HG02970 (cell line): ENCODE data around the gene PPHLN1.
"Not testable (repeated sequence)": the region's sequence is repeated elsewhere in the genome, so short reads cannot be mapped to it uniquely, and the experiment has no call there.

Experiments used
- ATAC-seq: cut with Tn5 transposase; IDR thresholded peaks from one replicate; pipeline ENCODE4 v1.9.1; 2021; ENCODE audit warnings: mild to moderate bottlenecking, moderate library complexity, moderate number of reproducible peaks; ENCODE audit not compliant: unreplicated experiment, low FRiP score

Gene PPHLN1

GRCh38 chr12:42364692-42365091 lies 38.7 kb downstream of the PPHLN1 start:
- ATAC-seq = no peak

GRCh38 chr12:42365486-42365885 lies 39.5 kb downstream of the PPHLN1 start:
- ATAC-seq = no peak

GRCh38 chr12:42370013-42370412 lies 44.0 kb downstream of the PPHLN1 start:
- ATAC-seq = no peak

GRCh38 chr12:42372154-42372791 lies 46.3 kb downstream of the PPHLN1 start:
- ATAC-seq = peak; percentile 81

- no peak for ATAC-seq
Observed at GRCh38 chr12:42373669-42374068, 47.7 kb downstream of the PPHLN1 start.

GRCh38 chr12:42380733-42381132 lies 54.8 kb downstream of the PPHLN1 start:
- ATAC-seq = no peak

GRCh38 chr12:42382013-42382696 lies 56.2 kb downstream of the PPHLN1 start:
- ATAC-seq = no peak

- ATAC-seq = no peak
Observed at GRCh38 chr12:42385326-42385841, 59.4 kb downstream of the PPHLN1 start.

GRCh38 chr12:42386308-42386707 lies 60.3 kb downstream of the PPHLN1 start:
- no peak for ATAC-seq

- not testable (repeated sequence) for ATAC-seq
Observed at GRCh38 chr12:42388086-42388485, 62.1 kb downstream of the PPHLN1 start.

- ATAC-seq = no peak
Observed at GRCh38 chr12:42394429-42394828, 68.5 kb downstream of the PPHLN1 start.

GRCh38 chr12:42396473-42397259 lies 70.7 kb downstream of the PPHLN1 start:
- ATAC-seq = no peak

- no peak for ATAC-seq
Observed at GRCh38 chr12:42402821-42403411, 76.9 kb downstream of the PPHLN1 start.

GRCh38 chr12:42407306-42407705 lies 81.3 kb downstream of the PPHLN1 start:
- no peak for ATAC-seq

GRCh38 chr12:42409471-42409870 lies 83.5 kb downstream of the PPHLN1 start:
- ATAC-seq = no peak

- no peak for ATAC-seq
Observed at GRCh38 chr12:42410340-42410739, 84.4 kb downstream of the PPHLN1 start.

GRCh38 chr12:42420395-42420794 lies 94.4 kb downstream of the PPHLN1 start:
- no peak for ATAC-seq

GRCh38 chr12:42421844-42422779 lies 96.1 kb downstream of the PPHLN1 start:
- peak; percentile 80 for ATAC-seq

GRCh38 chr12:42422785-42423184 lies 96.8 kb downstream of the PPHLN1 start:
- no peak for ATAC-seq

GRCh38 chr12:42426746-42427145 lies 100.8 kb downstream of the PPHLN1 start:
- ATAC-seq = no peak
